IMR-90 (cell line): Measurements from ENCODE around the gene TCFL5. TPM values are rescaled to one million over a fixed set of nuclear protein-coding genes. Genes with fewer than 3 reads are reported as not detected.
A peak's percentile ranks its signal among the peaks of the same experiment; 100 is the strongest.

Experiments
- ATAC-seq: fragments of 200-7000 bp; cut with Tn5 transposase; 2 replicates; pipeline ENCODE4 v1.9.1; 2020; ENCODE audit warnings: low read depth, mild to moderate bottlenecking, moderate library complexity
- BruUV-seq: library from RNA; stranded (reverse); fragments of 400-500 nt; replicated peaks from 2 replicates; lab custom pipeline; 2021; lab: Mats Ljungman, UMichigan
- CTCF ChIA-PET: fragments of 300-600 bp; formaldehyde crosslinking; extraction: SDS; loops from one replicate; lab custom pipeline; 2021; ENCODE audit warnings: antibody characterized with exemption; lab: Yijun Ruan, JAX
- POLR2A ChIA-PET: fragments of 300-600 bp; sonication (Branson Sonifier 250); formaldehyde crosslinking; loops from one replicate; lab custom pipeline; 2022; ENCODE audit warnings: antibody characterized with exemption; ENCODE audit not compliant: unreplicated experiment; lab: Charles Lee
- DNase-seq: peaks from one replicate; pipeline ENCODE4 v3.0.0; 2013
- H2AFZ ChIP-seq: replicated peaks from 2 replicates; pipeline ENCODE3; 2013; ENCODE audit warnings: low read length, mild to moderate bottlenecking; ENCODE audit not compliant: poor library complexity
- H2AK5ac ChIP-seq: 2 replicates; pipeline ENCODE4 v1.6.1; 2013; ENCODE audit warnings: low read depth, low read length, inconsistent platforms
- H2AK9ac ChIP-seq: replicated peaks from 2 replicates; pipeline ENCODE3; 2013; ENCODE audit warnings: mild to moderate bottlenecking, low read depth, low read length, moderate library complexity; ENCODE audit not compliant: poor library complexity
- H2BK120ac ChIP-seq: 2 replicates; pipeline ENCODE4 v1.6.1; 2013; ENCODE audit warnings: low read depth, low read length, inconsistent platforms
- H2BK15ac ChIP-seq: 3 replicates; pipeline ENCODE4 v1.6.1; 2013; ENCODE audit warnings: low read depth, low read length, inconsistent platforms
- H2BK20ac ChIP-seq: 2 replicates; pipeline ENCODE4 v1.6.1; 2013; ENCODE audit warnings: low read depth, mild to moderate bottlenecking, inconsistent platforms, low read length, moderate library complexity
- H2BK5ac ChIP-seq: 2 replicates; pipeline ENCODE4 v1.6.1; 2013; ENCODE audit warnings: mild to moderate bottlenecking, low read depth, low read length, inconsistent platforms; ENCODE audit not compliant: poor library complexity, severe bottlenecking
- H3K14ac ChIP-seq: replicated peaks from 2 replicates; pipeline ENCODE4 v1.6.1; 2013; ENCODE audit warnings: low read depth, low read length, inconsistent platforms
- H3K18ac ChIP-seq: 2 replicates; pipeline ENCODE4 v1.6.1; 2013; ENCODE audit warnings: low read depth, low read length, control low read depth
- H3K23ac ChIP-seq: 2 replicates; pipeline ENCODE4 v1.6.1; 2013; ENCODE audit warnings: low read depth, low read length, inconsistent platforms
- H3K27ac ChIP-seq: 2 replicates; pipeline ENCODE4 v1.5.1; 2013; ENCODE audit warnings: mild to moderate bottlenecking, control low read depth, low read length; ENCODE audit not compliant: insufficient read depth
- H3K27me3 ChIP-seq: 2 replicates; pipeline ENCODE4 v1.6.1; 2013; ENCODE audit warnings: low read length; ENCODE audit not compliant: control insufficient read depth, insufficient read depth
- H3K36me3 ChIP-seq: 2 replicates; pipeline ENCODE4 v1.6.1; 2013; ENCODE audit warnings: low read length, mixed read lengths; ENCODE audit not compliant: control insufficient read depth, insufficient read depth
- H3K4ac ChIP-seq: 2 replicates; pipeline ENCODE4 v1.6.1; 2013; ENCODE audit warnings: low read depth, low read length, inconsistent platforms
- H3K4me1 ChIP-seq: 2 replicates; pipeline ENCODE4 v1.6.1; 2013; ENCODE audit warnings: low read length, mixed read lengths; ENCODE audit not compliant: control insufficient read depth, insufficient read depth
- H3K4me2 ChIP-seq: 2 replicates; pipeline ENCODE4 v1.6.1; 2013; ENCODE audit warnings: low read depth, mild to moderate bottlenecking, control low read depth, low read length, moderate library complexity
- H3K4me3 ChIP-seq: 2 replicates; pipeline ENCODE4 v1.5.1; 2013; ENCODE audit warnings: low read depth, mild to moderate bottlenecking, control low read depth, low read length, moderate library complexity; ENCODE audit not compliant: insufficient read depth
- H3K56ac ChIP-seq: 2 replicates; pipeline ENCODE4 v1.6.1; 2013; ENCODE audit warnings: low read length, inconsistent platforms; ENCODE audit not compliant: insufficient read depth; ENCODE audit errors: extremely low read depth
- H3K79me1 ChIP-seq, 2 experiments: 2 replicates each; pipeline ENCODE4 v1.6.1; 2013; ENCODE audit warnings: low read length in 2 of 2, inconsistent platforms in 1 of 2, low read depth in 1 of 2
- H3K9ac ChIP-seq: 2 replicates; pipeline ENCODE4 v1.6.1; 2013; ENCODE audit warnings: low read depth, low read length, control low read depth
- H3K9me1 ChIP-seq: 2 replicates; pipeline ENCODE4 v1.6.1; 2013; ENCODE audit warnings: low read length, inconsistent platforms; ENCODE audit not compliant: insufficient read depth
- H3K9me3 ChIP-seq: 2 replicates; pipeline ENCODE4 v1.6.1; 2013; ENCODE audit warnings: low read length; ENCODE audit not compliant: control insufficient read depth, insufficient read depth
- H4K20me1 ChIP-seq: 2 replicates; pipeline ENCODE4 v1.6.1; 2013; ENCODE audit warnings: low read length, inconsistent platforms; ENCODE audit not compliant: insufficient read depth
- H4K5ac ChIP-seq: 2 replicates; pipeline ENCODE4 v1.6.1; 2013; ENCODE audit warnings: mild to moderate bottlenecking, low read depth, low read length, control low read depth
- H4K8ac ChIP-seq, 2 experiments: 2 replicates each; pipeline ENCODE4 v1.6.1; 2013; ENCODE audit warnings: low read depth in 2 of 2, low read length in 2 of 2, control low read depth in 1 of 2, inconsistent platforms in 1 of 2
- H4K91ac ChIP-seq: 2 replicates; pipeline ENCODE4 v1.6.1; 2013; ENCODE audit warnings: low read depth, low read length, inconsistent platforms; ENCODE audit not compliant: insufficient read depth
- FOS ChIP-seq: fragments of 150-350 bp; IDR thresholded peaks from 2 replicates; pipeline ENCODE4 v1.6.1; 2016; ENCODE audit warnings: low read depth, low read length
- RFX5 ChIP-seq: IDR thresholded peaks from 2 replicates; pipeline ENCODE4 v1.8.0; 2012; ENCODE audit warnings: low read depth, mild to moderate bottlenecking, low read length, moderate library complexity
- WGBS, 2 experiments: methylation state at CpG; one replicate each; pipeline versions ENCODE4 v1.1.5 to v1.1.7; 2013; ENCODE audit warnings: missing lambda C conversion rate in 2 of 2; ENCODE audit not compliant: insufficient read length in 1 of 2; ENCODE audit errors: extremely low coverage in 2 of 2; 5-methylcytosine and 5-hydroxymethylcytosine counted together
- dilution Hi-C: fragments of 300-500 bp; cut with HindIII; formaldehyde crosslinking; loops from one replicate; pipeline ENCODE4 v1.14.3; 2018; ENCODE audit warnings: low sequenced_read_pairs; ENCODE audit not compliant: unreplicated experiment
- in situ Hi-C: fragments of 300-500 bp; cut with MboI; formaldehyde crosslinking; loops from 3 replicates; pipeline ENCODE4 v1.14.3; 2019; ENCODE audit warnings: low sequenced_read_pairs, inconsistent platforms, mixed read lengths
- intact Hi-C: fragments of 100-400 bp; cut with micrococcal nuclease; formaldehyde crosslinking; loops from 2 replicates; pipeline ENCODE4 v1.10.0; 2022
- polyA plus RNA-seq, 3 experiments: library from polyadenylated mRNA; depleted of rRNA; stranded (reverse); fragments of >200 nt; gene quantifications; 2 replicates each; pipeline ENCODE4 v1.2.3, GENCODE V29; 2012; ENCODE audit warnings: low replicate concordance in 1 of 3
- total RNA-seq: library from RNA; depleted of rRNA; stranded (reverse); fragments of >200 nt; gene quantifications from 2 replicates; pipeline ENCODE4 v1.2.3, GENCODE V29; 2012

Gene TCFL5
- total and polyA plus RNA-seq, 2 of the 4 experiments (the other 2 are of a cell fraction) = 6.0 to 8.2 TPM

DNA sequence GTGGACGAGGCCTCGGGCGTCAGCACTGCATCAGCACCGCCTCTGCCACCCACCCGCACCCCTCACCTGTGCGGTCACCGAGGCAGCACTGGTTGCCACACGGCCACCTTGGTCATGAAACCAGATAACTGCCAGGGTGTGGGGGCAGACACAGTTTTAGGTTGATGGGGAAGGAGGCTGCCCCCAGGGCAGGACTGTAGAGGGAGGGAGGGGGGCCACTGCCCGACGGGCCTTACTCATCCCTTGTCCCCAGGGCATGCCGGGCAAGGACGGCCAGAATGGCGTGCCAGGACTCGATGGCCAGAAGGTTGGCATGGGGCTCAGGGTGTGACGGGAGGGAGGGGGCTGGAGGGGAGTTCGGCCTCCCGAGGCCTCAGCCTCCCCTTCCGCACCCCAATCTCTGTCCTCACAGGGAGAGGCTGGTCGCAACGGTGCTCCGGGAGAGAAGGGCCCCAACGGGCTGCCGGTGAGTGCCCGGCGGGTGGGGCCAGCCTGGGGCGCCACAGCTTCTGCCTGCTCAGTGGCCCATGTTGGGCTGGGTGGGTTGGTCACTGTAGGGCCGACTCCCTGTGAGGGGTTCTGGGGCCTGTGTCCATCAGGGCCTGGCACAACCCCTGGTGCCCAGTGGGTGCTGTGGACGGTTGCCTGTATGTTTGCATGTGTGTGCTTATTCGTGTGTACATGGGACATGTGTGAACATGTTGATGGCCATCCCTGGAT, 33.0 kb downstream of the TCFL5 start:
- Histone ChIP-seq H4K91ac (no peak overlapping the region), H2BK120ac (no peak overlapping the region), H3K9me1 (no peaks in the 10 kb centered on the region; the same call in 1 of the 2 replicates), H2BK15ac (no peak overlapping the region), H4K8ac (no peak overlapping the region), H3K56ac (no peak overlapping the region), H2BK5ac (no peak overlapping the region), H3K4me1 (peaks cover 3% of the 10 kb centered on the region; the same call in 1 of the 2 replicates), H3K79me1 (no peaks in the 10 kb centered on the region), H3K36me3 (no peaks in the 10 kb centered on the region), H3K9me3 (no peaks in the 10 kb centered on the region), H2AK9ac (no peak overlapping the region), H3K18ac (no peak overlapping the region), H3K23ac (no peak overlapping the region), H4K5ac (no peak overlapping the region), H3K4me2 (no peak overlapping the region), H2AFZ (peak overlapping the region; percentile 58), H3K4ac (no peak overlapping the region), H3K9ac (no peak overlapping the region), H2BK20ac (no peak overlapping the region), H3K4me3 (no peak overlapping the region), H3K27ac (no peak overlapping the region), H2AK5ac (no peak overlapping the region), H4K20me1 (no peaks in the 10 kb centered on the region), H3K14ac (no peak overlapping the region), H3K27me3 (no peaks in the 10 kb centered on the region)
- BruUV-seq = no TSS peak
- dilution Hi-C loops (no loop called here), in situ Hi-C loops (no loop called here), intact Hi-C loops (no loop called here)
- POLR2A ChIA-PET = no interaction called here
- TF ChIP-seq FOS = no peak
- TF ChIP-seq RFX5 = no peak
- CTCF ChIA-PET = no interaction called here
- ATAC-seq (no peak), DNase-seq (no peak)
- 100% methylated on average over 3 of the region's 29 CpGs; no CpG with 5 or more reads in 1 of the 2 experiments for WGBS, 2 experiments
